Hepatocyte (in vitro differentiated cells): ENCODE results near the gene GIMAP8. TPM values are rescaled to one million over a fixed set of nuclear protein-coding genes. Genes with fewer than 3 reads are reported as not detected.

Source experiments
- DNase-seq: peaks from one replicate; pipeline ENCODE4 v3.0.0-alpha.2; 2016; ENCODE audit warnings: low spot score
- H2AFZ ChIP-seq: fragments of 200-600 bp; sonication (generic); 2 replicates; pipeline ENCODE4 v1.6.0; 2016; ENCODE audit warnings: antibody characterized with exemption, mild to moderate bottlenecking
- H3K27ac ChIP-seq: fragments of 200-600 bp; sonication (generic); 2 replicates; pipeline ENCODE4 v1.5.1; 2016; ENCODE audit warnings: mild to moderate bottlenecking
- H3K27me3 ChIP-seq: fragments of 200-600 bp; sonication (generic); 2 replicates; pipeline ENCODE4 v1.6.1; 2016
- H3K36me3 ChIP-seq: fragments of 200-600 bp; sonication (generic); replicated peaks from 2 replicates; pipeline ENCODE4 v1.5.1; 2016; ENCODE audit warnings: low read depth; ENCODE audit not compliant: insufficient read depth
- H3K4me1 ChIP-seq: fragments of 200-600 bp; sonication (generic); 2 replicates; pipeline ENCODE4 v1.5.1; 2016; ENCODE audit warnings: mild to moderate bottlenecking, moderate library complexity; ENCODE audit not compliant: insufficient read depth
- H3K4me2 ChIP-seq: fragments of 200-600 bp; sonication (generic); 2 replicates; pipeline ENCODE4 v1.6.0; 2016
- H3K4me3 ChIP-seq: fragments of 200-600 bp; sonication (generic); 2 replicates; pipeline ENCODE4 v1.5.1; 2016; ENCODE audit warnings: mild to moderate bottlenecking
- H3K79me2 ChIP-seq: fragments of 200-600 bp; sonication (generic); 2 replicates; pipeline ENCODE4 v1.6.0; 2017; ENCODE audit warnings: mild to moderate bottlenecking
- H3K9me2 ChIP-seq: fragments of 200-600 bp; sonication (generic); replicated peaks from 2 replicates; pipeline ENCODE4 v1.6.0; 2017; ENCODE audit warnings: mild to moderate bottlenecking; ENCODE audit not compliant: insufficient read depth
- H3K9me3 ChIP-seq: fragments of 200-600 bp; sonication (generic); 2 replicates; pipeline ENCODE4 v1.5.1; 2016; ENCODE audit warnings: low read depth, mild to moderate bottlenecking
- H4K20me1 ChIP-seq: fragments of 200-600 bp; sonication (generic); 2 replicates; pipeline ENCODE4 v1.6.0; 2016; ENCODE audit warnings: mild to moderate bottlenecking; ENCODE audit not compliant: insufficient read depth, poor library complexity, severe bottlenecking
- CTCF ChIP-seq: fragments of 200-600 bp; sonication (generic); IDR thresholded peaks from 2 replicates; pipeline ENCODE4 v1.5.1; 2016; ENCODE audit warnings: antibody characterized with exemption, mild to moderate bottlenecking; ENCODE audit not compliant: poor library complexity
- EZH2 ChIP-seq: fragments of 200-600 bp; sonication (generic); IDR thresholded peaks from 2 replicates; pipeline ENCODE4 v1.6.1; 2016; ENCODE audit warnings: antibody characterized with exemption, mild to moderate bottlenecking, borderline replicate concordance
- EZH2phosphoT487 ChIP-seq: fragments of 200-600 bp; sonication (generic); IDR thresholded peaks from one replicate; pipeline ENCODE4 v1.6.1; 2018; ENCODE audit warnings: antibody characterized with exemption, mild to moderate bottlenecking, low read depth, moderate library complexity; ENCODE audit not compliant: unreplicated experiment, severe bottlenecking
- WGBS: methylation state at CpG from one replicate; pipeline ENCODE4 v1.1.6; 2016; ENCODE audit warnings: low lambda C conversion rate; ENCODE audit errors: missing lambda C conversion rate; 5-methylcytosine and 5-hydroxymethylcytosine counted together
- polyA plus RNA-seq: library from polyadenylated mRNA; unstranded; fragments of >200 nt; fragmentation: Nextera tagmentation; extraction: Ambion mirVana; gene quantifications from 2 replicates; pipeline ENCODE4 v1.2.1, GENCODE V29; 2016
- total RNA-seq: library from RNA; depleted of rRNA; stranded (reverse); fragments of >200 nt; gene quantifications from 2 replicates; pipeline ENCODE4 v1.2.3, GENCODE V29; 2014

Gene GIMAP8
- total and polyA plus RNA-seq, 2 experiments from 2014 or later = 0.10 TPM; not detected in 1

DNA sequence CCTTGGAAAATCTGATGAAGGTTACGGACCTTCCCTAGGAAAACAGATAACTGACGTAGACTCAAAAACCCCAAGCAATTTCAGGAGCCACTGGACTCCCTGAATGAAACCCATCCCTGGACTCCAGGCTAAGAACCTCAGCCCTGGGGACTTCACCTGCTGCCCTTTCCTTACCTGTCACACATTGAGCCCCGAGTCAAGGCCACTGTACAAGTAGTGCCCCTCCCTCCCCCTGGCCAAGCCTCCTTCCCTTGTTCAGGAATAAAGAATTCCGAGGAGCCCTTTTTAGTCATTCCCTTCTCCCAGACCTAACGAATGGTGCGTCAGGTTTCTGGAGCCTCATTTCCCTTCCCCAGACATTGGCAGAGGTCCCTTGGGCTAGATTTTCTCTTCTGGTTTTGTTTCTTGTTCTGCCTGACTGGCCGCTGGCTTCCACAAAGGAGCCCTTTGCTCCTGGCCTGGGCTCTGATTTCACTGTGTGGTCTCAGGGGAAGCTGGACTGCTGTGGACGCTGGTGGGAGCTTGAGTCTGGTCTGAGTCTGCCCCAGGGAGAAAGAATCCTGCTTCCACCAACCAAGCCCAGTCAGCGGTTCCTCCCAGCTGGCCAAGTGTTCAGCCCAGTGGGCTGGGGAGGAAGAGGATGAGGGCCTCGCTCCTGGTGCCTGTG, 39.6 kb upstream of the GIMAP8 start:
- H3K27ac ChIP-seq = no peak overlapping the region

DNA sequence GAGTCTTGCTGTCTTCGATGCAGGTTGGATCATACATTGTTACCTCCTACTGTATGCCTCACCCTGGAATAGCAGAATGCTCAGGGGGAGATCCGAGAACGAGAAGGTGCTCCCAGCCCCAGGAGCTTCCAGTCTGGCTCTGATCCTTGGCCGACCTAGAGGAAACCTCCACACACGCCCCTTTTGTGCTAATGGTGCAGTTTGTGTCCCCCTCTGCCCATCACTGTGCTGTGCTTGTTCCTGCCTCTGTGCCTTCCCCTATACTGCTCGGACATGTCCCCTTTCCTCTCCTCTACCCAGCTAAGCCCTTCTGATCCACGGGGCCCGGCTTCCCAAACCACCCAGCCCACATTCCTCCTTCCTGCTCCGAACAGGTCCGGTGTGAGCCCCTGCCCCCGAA, 38.8 kb upstream of the GIMAP8 start:
- WGBS = 83% methylated on average over 11 of the region's 11 CpGs
- H3K4me1 ChIP-seq = peaks cover 8% of the 10 kb centered on the region
- no peak overlapping the region for H3K4me2 ChIP-seq
- H3K36me3 ChIP-seq = no peaks in the 10 kb centered on the region
- H2AFZ ChIP-seq = no peak overlapping the region
- H3K4me3 ChIP-seq = no peak overlapping the region
- no peaks in the 10 kb centered on the region for H3K27me3 ChIP-seq
- no peak for DNase-seq
- H3K9me3 ChIP-seq = no peaks in the 10 kb centered on the region
- H4K20me1 ChIP-seq = no peaks in the 10 kb centered on the region
- TF ChIP-seq EZH2 (no peak), CTCF (no peak), EZH2phosphoT487 (no peak)
- H3K79me2 ChIP-seq = no peaks in the 10 kb centered on the region
- no peak overlapping the region for H3K27ac ChIP-seq
- H3K9me2 ChIP-seq = no peaks in the 10 kb centered on the region

More for the DNA sequence above, 39.6 kb upstream of the GIMAP8 start:
- no peaks in the 10 kb centered on the region for H3K36me3 ChIP-seq
- H4K20me1 ChIP-seq = no peaks in the 10 kb centered on the region
- TF ChIP-seq EZH2phosphoT487 = no peak
- no peak for TF ChIP-seq EZH2
- no peak for TF ChIP-seq CTCF
- DNase-seq = no peak
- no peak overlapping the region for H3K4me2 ChIP-seq
- no peak overlapping the region for H2AFZ ChIP-seq
- WGBS = 89% methylated on average over 10 of the region's 10 CpGs
- H3K9me2 ChIP-seq = no peaks in the 10 kb centered on the region
- H3K4me3 ChIP-seq = no peak overlapping the region
- no peaks in the 10 kb centered on the region for H3K27me3 ChIP-seq
- H3K4me1 ChIP-seq = peaks cover 16% of the 10 kb centered on the region
- H3K9me3 ChIP-seq = no peaks in the 10 kb centered on the region
- no peaks in the 10 kb centered on the region for H3K79me2 ChIP-seq

GRCh38 chr7:150412016-150412415, 38.4 kb upstream of the GIMAP8 start:
- WGBS = 92% methylated on average over 11 of the region's 11 CpGs
- Histone ChIP-seq H3K9me3 (no peaks in the 10 kb centered on the region), H3K79me2 (no peaks in the 10 kb centered on the region), H3K4me2 (no peak overlapping the region), H3K27me3 (no peaks in the 10 kb centered on the region), H4K20me1 (no peaks in the 10 kb centered on the region), H3K36me3 (no peaks in the 10 kb centered on the region), H3K4me3 (no peak overlapping the region), H2AFZ (no peak overlapping the region), H3K9me2 (no peaks in the 10 kb centered on the region), H3K4me1 (peaks cover 5% of the 10 kb centered on the region), H3K27ac (no peak overlapping the region)
- no peak for DNase-seq
- no peak for TF ChIP-seq CTCF
- no peak for TF ChIP-seq EZH2
- no peak for TF ChIP-seq EZH2phosphoT487
